Ascending aorta (tissue), 2 donors: Measurements from ENCODE around the gene EHBP1. TPM values are rescaled to one million over a fixed set of nuclear protein-coding genes. Genes with fewer than 3 reads are reported as not detected.

ENCODE experiments used
- DNase-seq, 2 donors: peaks; one replicate each; pipeline ENCODE4 v3.0.0-alpha.2; 2019; ENCODE audit warnings: low spot score in 2 of 2
- H3K27ac ChIP-seq, 2 donors: fragments of 200-600 bp; sonication (generic); one replicate each; pipeline ENCODE4 v1.5.1; 2016 to 2017; ENCODE audit warnings: mild to moderate bottlenecking in 1 of 2
- H3K27me3 ChIP-seq: fragments of 200-600 bp; sonication (generic); one replicate; pipeline ENCODE4 v1.5.1; 2017
- H3K36me3 ChIP-seq, 2 donors: fragments of 200-600 bp; sonication (generic); one replicate each; pipeline ENCODE4 v1.5.1; 2016
- H3K4me1 ChIP-seq, 2 donors: fragments of 200-600 bp; sonication (generic); one replicate each; pipeline ENCODE4 v1.5.1; 2016 to 2017; ENCODE audit warnings: mild to moderate bottlenecking in 1 of 2
- H3K4me3 ChIP-seq, 2 donors: fragments of 200-600 bp; sonication (generic); one replicate each; pipeline ENCODE4 v1.5.1; 2016 to 2017; ENCODE audit warnings: mild to moderate bottlenecking in 1 of 2
- H3K9me3 ChIP-seq, 2 donors: fragments of 200-600 bp; sonication (generic); one replicate each; pipeline ENCODE4 v1.5.1; 2016
- CTCF ChIP-seq, 3 experiments: fragments of 200-600 bp in 2 of 3; fragments of 450-650 bp in 1 of 3; sonication (generic) in 2 of 3; IDR thresholded peaks; one replicate each; pipeline ENCODE4 v1.5.1; 2016 to 2019; ENCODE audit warnings: antibody characterized with exemption in 3 of 3, mild to moderate bottlenecking in 1 of 3, moderate library complexity in 1 of 3
- intact Hi-C: fragments of 100-400 bp; cut with DNase I; formaldehyde crosslinking; loops from one replicate; pipeline ENCODE4 v1.15.1; 2023
- total RNA-seq: library from RNA; depleted of rRNA; stranded (reverse); fragments of >200 nt; gene quantifications from one replicate; pipeline ENCODE4 v1.1.0, GENCODE V29; 2016

EHBP1 gene
- total RNA-seq, 1 donor from 2014 or later = 19.9 TPM

- H3K9me3 ChIP-seq = no peaks in the 10 kb centered on the region
- no peak for TF ChIP-seq CTCF (IDR thresholded peaks at IDR 0.05)
- H3K4me3 ChIP-seq = no peak overlapping the region
- H3K27ac ChIP-seq = no peak overlapping the region
- intact Hi-C loops = no loop called here
- H3K27me3 ChIP-seq = peaks cover 36% of the 10 kb centered on the region
- H3K36me3 ChIP-seq = no peaks in the 10 kb centered on the region
- no peak for DNase-seq
- peaks cover 14 to 31% of the 10 kb centered on the region in 2 donors for H3K4me1 ChIP-seq
Observed at GRCh38 chr2:63057249-63058143, 352.0 kb downstream of the EHBP1 start.

DNA sequence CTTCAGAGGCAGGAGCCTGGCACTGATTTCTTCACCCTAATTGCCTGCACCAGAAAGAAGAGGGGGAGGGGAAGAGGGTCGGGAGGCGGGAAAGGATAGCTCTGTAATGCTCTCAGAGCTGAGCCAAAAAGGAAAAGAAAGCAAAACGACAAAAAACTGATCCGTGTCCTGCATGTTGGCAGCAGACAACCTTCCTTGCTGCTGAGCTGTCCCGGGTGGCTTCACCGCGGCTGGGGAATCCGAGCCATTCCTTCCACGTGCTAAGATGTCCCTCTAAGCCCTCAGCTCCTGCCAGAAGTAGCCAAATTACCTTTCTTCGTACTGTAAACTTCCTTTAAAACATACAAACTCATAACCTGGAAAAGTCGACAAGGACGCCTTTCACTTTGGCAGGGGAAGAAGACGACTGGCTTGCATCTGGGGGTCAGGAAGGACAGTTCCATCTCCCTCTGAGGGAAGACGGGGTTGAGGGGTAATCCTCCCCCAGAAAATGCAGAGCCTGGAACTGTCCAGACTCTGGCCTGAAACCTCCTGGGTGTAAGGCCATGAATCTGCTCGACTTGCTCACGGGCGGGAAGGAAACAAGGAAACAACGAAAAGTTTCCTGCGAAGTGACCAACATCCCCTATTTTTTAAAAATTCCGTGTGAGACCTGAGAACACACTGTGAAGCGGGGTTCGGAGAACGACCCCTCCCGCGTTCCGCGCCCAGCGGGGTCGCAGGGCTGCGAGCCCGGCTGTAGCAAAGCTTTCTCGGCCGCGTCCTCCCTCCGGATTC, 352.8 kb downstream of the EHBP1 start:
- DNase-seq = no peak
- Histone ChIP-seq H3K27me3 (peaks cover 32% of the 10 kb centered on the region), H3K4me3 (peak overlapping the region; percentile 21 to 33), H3K4me1 (peaks cover 14 to 31% of the 10 kb centered on the region in 2 donors), H3K9me3 (no peaks in the 10 kb centered on the region), H3K36me3 (no peaks in the 10 kb centered on the region), H3K27ac (no peak overlapping the region)
- intact Hi-C loops = no loop called here
- no peak for TF ChIP-seq CTCF (IDR thresholded peaks at IDR 0.05)

DNA sequence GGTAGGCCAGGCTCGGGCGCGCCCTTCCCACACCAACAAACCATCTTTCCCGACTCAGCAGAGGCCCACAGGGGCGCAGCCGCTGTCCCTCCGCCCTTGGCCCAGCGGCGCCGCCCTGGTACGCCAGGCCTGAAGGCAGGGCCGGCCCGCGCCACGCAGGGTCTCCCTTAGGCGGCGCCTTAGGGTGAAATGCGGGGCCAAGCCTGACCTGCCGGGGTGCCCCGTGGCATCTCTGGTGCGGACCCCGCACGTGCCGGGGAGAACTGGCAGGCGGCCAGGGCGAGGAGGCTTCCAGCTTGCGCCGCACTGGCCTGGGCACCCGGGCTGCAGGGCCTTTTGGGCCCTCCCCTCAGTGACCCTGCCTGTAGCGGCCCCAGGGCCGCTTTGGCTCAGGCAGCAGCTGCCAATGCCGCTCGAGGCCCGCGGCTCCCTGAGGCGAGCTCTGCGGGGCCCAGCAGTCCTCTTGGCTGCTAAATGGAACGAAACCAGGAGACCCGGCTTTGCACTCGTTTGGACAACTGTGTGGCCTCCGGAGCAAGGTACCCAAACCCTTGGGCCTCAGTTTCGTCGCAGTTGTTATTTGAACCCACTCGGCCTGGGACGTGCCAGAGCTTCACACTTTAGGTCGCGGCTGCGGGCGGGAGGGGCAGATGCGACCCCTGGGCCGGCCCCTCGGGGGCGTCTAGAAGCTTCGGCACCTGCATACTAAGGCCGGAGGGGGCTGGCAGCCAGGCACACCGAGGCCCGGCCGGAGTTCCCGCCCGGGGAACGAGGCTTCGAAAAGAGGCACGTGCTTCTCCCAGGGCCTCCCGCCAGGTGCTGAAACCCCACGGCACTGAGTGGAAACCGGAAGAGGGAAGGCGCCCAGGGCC, 353.6 kb downstream of the EHBP1 start:
- H3K4me3 ChIP-seq = peak overlapping the region; percentile 21 to 33
- DNase-seq = no peak
- TF ChIP-seq CTCF (IDR thresholded peaks at IDR 0.05) = no peak
- no peak overlapping the region for H3K27ac ChIP-seq
- H3K27me3 ChIP-seq = peaks cover 32% of the 10 kb centered on the region
- peaks cover 14 to 27% of the 10 kb centered on the region in 2 donors for H3K4me1 ChIP-seq
- intact Hi-C loops = no loop called here
- no peaks in the 10 kb centered on the region for H3K36me3 ChIP-seq
- H3K9me3 ChIP-seq = no peaks in the 10 kb centered on the region

DNA sequence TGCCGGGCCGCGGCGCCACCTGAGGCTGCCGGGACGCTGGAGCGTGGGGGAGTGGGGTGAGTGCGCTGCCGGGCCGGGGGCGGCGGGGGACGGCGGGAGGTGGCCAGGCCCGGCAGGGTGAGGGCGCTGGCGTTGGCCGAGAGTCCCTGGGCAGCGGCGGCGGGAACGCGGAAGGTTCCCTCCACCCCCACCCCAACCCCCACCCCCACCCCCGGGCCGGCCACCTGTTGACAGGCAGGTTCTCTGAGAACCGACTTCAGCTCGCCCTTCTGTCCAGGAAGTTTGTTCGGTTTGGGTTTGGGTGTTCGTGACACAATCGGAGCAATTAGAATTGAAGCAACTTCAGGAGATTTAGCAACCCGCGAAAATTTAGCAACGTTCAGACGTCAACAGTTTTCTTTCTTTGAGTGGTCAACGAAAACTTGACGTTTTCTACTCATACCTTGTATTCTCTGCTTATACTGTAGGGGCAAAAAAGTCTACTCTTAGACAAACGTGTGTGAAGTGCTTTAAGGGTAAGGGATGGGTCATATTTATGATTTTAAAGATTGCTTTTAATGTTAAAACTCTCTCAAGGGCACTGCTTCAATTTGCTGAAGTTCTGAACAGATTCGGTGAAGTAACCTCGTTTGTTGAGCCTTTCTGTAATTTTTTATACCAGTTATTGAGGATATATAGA, 354.4 kb downstream of the EHBP1 start:
- DNase-seq = no peak

More for the DNA sequence above, 354.4 kb downstream of the EHBP1 start:
- Histone ChIP-seq H3K27me3 (peaks cover 32% of the 10 kb centered on the region), H3K4me1 (peaks cover 14 to 27% of the 10 kb centered on the region in 2 donors), H3K9me3 (no peaks in the 10 kb centered on the region), H3K36me3 (no peaks in the 10 kb centered on the region), H3K4me3 (peak overlapping the region; percentile 21 to 33), H3K27ac (no peak overlapping the region)
- intact Hi-C loops = no loop called here
- no peak for TF ChIP-seq CTCF (IDR thresholded peaks at IDR 0.05)
